ENCODE data around the gene SNAP91. TPM values are rescaled to one million over a fixed set of nuclear protein-coding genes. Genes with fewer than 3 reads are reported as not detected.

Gene SNAP91
- total RNA-seq, 1 experiment from 2014 or later: 1.3 TPM

DNA sequence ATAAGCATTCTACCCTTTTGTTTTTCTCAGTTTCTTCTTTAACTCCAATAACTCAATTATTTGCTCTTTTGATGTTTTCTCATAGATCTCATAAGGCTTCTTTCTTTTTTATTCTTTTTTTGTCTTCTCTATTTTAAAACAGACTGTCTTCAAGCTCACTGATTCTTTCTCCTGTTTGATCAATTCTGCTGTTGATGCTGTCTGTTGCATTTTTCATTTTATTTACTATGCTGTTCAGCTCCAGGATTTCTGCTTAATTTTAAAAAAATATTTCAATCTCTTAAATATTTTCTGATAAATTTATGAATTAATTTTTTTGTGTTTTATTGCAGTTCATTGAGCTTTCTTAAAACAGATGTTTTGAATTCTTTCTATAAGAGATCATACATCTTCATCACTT is 48.1 kb upstream of the SNAP91 start:
- Histone ChIP-seq H2BK20ac (ENCODE audit: low read depth, low read length, poor library complexity, severe bottlenecking) (no peak overlapping the region), H3K27me3 (ENCODE audit: insufficient read depth, low read length) (no peaks in the 10 kb centered on the region), H4K91ac (ENCODE audit: insufficient read length, low read depth, low read length) (no peak overlapping the region), H2BK15ac (ENCODE audit: low read depth, low read length) (no peak overlapping the region), H3K23ac (ENCODE audit: insufficient read length, low read depth, low read length) (no peak overlapping the region), H4K5ac (ENCODE audit: insufficient read length, low read depth, low read length) (no peak overlapping the region), H3K4me1 (ENCODE audit: insufficient read depth, low read length) (no peaks in the 10 kb centered on the region), H3K18ac (ENCODE audit: insufficient read length, low read depth, low read length) (no peak overlapping the region), H3K4me2 (ENCODE audit: insufficient read depth, insufficient read length, low read length) (no peak overlapping the region), H3K79me1 (ENCODE audit: insufficient read depth, low read depth, low read length, poor library complexity, severe bottlenecking) (no peaks in the 10 kb centered on the region), H2BK12ac (ENCODE audit: insufficient read length, low read depth, low read length) (no peak overlapping the region), H3K79me2 (ENCODE audit: insufficient read depth, low read length) (no peaks in the 10 kb centered on the region), H2BK120ac (ENCODE audit: low read depth, low read length, poor library complexity, severe bottlenecking) (no peak overlapping the region), H4K8ac (replicated peaks; ENCODE audit: insufficient read length, low read depth, low read length) (no peak overlapping the region), H3K27ac (ENCODE audit: insufficient read length, low read depth, low read length) (no peak overlapping the region), H3K56ac (ENCODE audit: insufficient read length, low read depth, low read length) (no peak overlapping the region), H3K9ac (ENCODE audit: extremely low read depth, insufficient read length, low read length) (no peak overlapping the region), H4K20me1 (ENCODE audit: control insufficient read depth, insufficient read depth, insufficient read length) (no peaks in the 10 kb centered on the region), H2AK5ac (ENCODE audit: insufficient read length, low read length) (no peak overlapping the region), H3K14ac (ENCODE audit: insufficient read depth, low read length) (no peak overlapping the region), H2AFZ (ENCODE audit: low read length) (no peak overlapping the region), H2BK5ac (ENCODE audit: insufficient read length, low read length) (no peak overlapping the region), H3K4ac (ENCODE audit: low read depth, low read length) (no peak overlapping the region), H3K9me3 (ENCODE audit: control insufficient read depth, low read depth, low read length) (no peaks in the 10 kb centered on the region), H3K23me2 (ENCODE audit: insufficient read length, low read depth, low read length, poor library complexity, severe bottlenecking) (no peaks in the 10 kb centered on the region), H3T11ph (ENCODE audit: low read length) (no peak overlapping the region)
- Mint-ChIP-seq H3K36me3 (ENCODE audit: insufficient read depth in 1 of 3, low read depth in 3 of 3) (peaks cover 0 to 6% (median 0%) of the 10 kb centered on the region in 3 experiments; a peak in 3 of 7 replicates), H3K27ac (no peak overlapping the region), H3K4me1 (no peaks in the 10 kb centered on the region), H3K9me3 (peaks cover 18 to 23% of the 10 kb centered on the region in 2 experiments), H3K4me3 (no peak overlapping the region), H3K27me3 (ENCODE audit: low read depth) (no peaks in the 10 kb centered on the region)
- TF ChIP-seq, protein P1, sequence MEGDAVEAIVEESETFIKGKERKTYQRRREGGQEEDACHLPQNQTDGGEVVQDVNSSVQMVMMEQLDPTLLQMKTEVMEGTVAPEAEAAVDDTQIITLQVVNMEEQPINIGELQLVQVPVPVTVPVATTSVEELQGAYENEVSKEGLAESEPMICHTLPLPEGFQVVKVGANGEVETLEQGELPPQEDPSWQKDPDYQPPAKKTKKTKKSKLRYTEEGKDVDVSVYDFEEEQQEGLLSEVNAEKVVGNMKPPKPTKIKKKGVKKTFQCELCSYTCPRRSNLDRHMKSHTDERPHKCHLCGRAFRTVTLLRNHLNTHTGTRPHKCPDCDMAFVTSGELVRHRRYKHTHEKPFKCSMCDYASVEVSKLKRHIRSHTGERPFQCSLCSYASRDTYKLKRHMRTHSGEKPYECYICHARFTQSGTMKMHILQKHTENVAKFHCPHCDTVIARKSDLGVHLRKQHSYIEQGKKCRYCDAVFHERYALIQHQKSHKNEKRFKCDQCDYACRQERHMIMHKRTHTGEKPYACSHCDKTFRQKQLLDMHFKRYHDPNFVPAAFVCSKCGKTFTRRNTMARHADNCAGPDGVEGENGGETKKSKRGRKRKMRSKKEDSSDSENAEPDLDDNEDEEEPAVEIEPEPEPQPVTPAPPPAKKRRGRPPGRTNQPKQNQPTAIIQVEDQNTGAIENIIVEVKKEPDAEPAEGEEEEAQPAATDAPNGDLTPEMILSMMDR (conservative IDR thresholded peaks at IDR 0.05): no peak
- DNase-seq: no peak
